ENCODE results near the gene FAM200C. TPM values are rescaled to one million over a fixed set of nuclear protein-coding genes. Genes with fewer than 3 reads are reported as not detected.

FAM200C gene
- total RNA-seq, 2 experiments from 2014 or later = 0.16 TPM; not detected in 1

DNA sequence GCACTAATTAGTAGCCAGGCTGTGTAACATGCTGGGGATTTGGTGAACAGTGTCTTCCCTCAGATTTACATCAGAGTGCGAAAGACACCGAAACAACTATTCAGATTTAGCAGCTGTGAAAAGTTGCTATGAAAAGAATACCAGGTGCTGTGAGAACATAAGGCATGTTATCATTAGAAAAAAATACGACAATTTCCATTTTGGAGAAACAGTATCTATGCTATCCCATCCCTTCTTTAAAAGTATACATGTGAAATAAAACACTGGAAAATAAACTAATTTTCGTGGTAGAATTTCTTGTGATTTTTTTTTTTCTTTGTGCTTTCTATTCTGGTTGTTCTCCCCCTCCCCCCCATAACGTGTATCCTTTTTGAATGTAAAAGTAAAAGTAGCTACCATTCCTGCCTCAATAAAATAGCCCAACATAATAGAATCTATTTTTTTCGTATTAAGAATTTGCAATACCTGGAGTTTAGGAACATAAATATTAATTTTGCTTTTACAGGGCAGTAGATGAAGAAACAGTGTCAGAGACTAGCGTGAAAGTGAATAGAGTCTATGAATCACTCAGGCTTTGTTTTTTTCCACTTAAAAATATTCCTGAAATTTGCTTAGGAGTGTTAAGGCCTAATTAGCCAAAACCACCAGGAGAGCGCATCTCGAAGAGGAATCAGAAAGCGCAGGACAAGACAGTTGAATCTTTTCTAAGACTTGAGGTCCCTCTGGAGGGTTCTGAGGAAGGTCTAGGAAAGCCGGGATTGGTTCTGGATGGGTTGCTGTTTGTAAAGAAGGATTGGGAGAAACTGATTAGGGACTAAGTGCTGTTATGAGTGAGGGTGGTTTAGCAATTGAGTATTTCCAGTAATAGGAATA is 19.8 kb upstream of the FAM200C start:
- intact Hi-C loops (cut with DNase I, micrococcal nuclease) = loop anchor here (2.0 to 10.0 kb wide), 7 partner anchors 17 to 1155 kb away; partner anchors contain the start of genes PWWP2A (in 1 of the 2), TTC1 (in 1 of the 2) and UBLCP1 (in 1 of the 2)
- Mint-ChIP-seq H3K4me1 (ENCODE audit: low read depth) (peaks cover 93% of the 10 kb centered on the region), H3K4me3 (peak overlapping the region; percentile 98), H3K27me3 (no peaks in the 10 kb centered on the region), H3K9me3 (no peaks in the 10 kb centered on the region), H3K27ac (peak overlapping the region; percentile 92), H3K36me3 (ENCODE audit: low read depth) (peaks cover 40% of the 10 kb centered on the region)
- CTCF ChIA-PET = interaction anchor here (1.0 to 8.2 kb wide), 5 partner anchors 18 to 432 kb away, joined by 3 to 114 read pairs (median 3); no protein-coding TSS in a partner anchor
- Histone ChIP-seq H3K4me1 (ENCODE audit: insufficient read depth, low read length) (peaks cover 33% of the 10 kb centered on the region), H3K4me3 (ENCODE audit: low read length) (peak overlapping the region; percentile 94), H3K27ac (ENCODE audit: low read depth in 1 of 2, low read length in 2 of 2) (peak overlapping the region; percentile 88 to 91), H3K9me3 (ENCODE audit: control insufficient read depth in 1 of 2, insufficient read depth in 1 of 2, low read length in 2 of 2) (no peaks in the 10 kb centered on the region), H3K36me3 (ENCODE audit: insufficient read depth, low read length) (peaks cover 8% of the 10 kb centered on the region), H3K27me3 (ENCODE audit: control insufficient read depth in 1 of 2, insufficient read depth in 2 of 2, low read length in 2 of 2) (no peaks in the 10 kb centered on the region)
- TF ChIP-seq, protein P1, sequence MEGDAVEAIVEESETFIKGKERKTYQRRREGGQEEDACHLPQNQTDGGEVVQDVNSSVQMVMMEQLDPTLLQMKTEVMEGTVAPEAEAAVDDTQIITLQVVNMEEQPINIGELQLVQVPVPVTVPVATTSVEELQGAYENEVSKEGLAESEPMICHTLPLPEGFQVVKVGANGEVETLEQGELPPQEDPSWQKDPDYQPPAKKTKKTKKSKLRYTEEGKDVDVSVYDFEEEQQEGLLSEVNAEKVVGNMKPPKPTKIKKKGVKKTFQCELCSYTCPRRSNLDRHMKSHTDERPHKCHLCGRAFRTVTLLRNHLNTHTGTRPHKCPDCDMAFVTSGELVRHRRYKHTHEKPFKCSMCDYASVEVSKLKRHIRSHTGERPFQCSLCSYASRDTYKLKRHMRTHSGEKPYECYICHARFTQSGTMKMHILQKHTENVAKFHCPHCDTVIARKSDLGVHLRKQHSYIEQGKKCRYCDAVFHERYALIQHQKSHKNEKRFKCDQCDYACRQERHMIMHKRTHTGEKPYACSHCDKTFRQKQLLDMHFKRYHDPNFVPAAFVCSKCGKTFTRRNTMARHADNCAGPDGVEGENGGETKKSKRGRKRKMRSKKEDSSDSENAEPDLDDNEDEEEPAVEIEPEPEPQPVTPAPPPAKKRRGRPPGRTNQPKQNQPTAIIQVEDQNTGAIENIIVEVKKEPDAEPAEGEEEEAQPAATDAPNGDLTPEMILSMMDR (IDR thresholded peaks at IDR 0.05) = no peak
- ATAC-seq (ENCODE audit: poor library complexity) (no peak), DNase-seq (peak in 1 of 14 experiments; percentile 56)
- POLR2A ChIA-PET = interaction anchor here (0.6 to 3.7 kb wide), 11 partner anchors 11 to 410 kb away, joined by 3 to 32 read pairs (median 4); partner anchors contain the start of genes FAM200C, PWWP2A and TTC1

DNA sequence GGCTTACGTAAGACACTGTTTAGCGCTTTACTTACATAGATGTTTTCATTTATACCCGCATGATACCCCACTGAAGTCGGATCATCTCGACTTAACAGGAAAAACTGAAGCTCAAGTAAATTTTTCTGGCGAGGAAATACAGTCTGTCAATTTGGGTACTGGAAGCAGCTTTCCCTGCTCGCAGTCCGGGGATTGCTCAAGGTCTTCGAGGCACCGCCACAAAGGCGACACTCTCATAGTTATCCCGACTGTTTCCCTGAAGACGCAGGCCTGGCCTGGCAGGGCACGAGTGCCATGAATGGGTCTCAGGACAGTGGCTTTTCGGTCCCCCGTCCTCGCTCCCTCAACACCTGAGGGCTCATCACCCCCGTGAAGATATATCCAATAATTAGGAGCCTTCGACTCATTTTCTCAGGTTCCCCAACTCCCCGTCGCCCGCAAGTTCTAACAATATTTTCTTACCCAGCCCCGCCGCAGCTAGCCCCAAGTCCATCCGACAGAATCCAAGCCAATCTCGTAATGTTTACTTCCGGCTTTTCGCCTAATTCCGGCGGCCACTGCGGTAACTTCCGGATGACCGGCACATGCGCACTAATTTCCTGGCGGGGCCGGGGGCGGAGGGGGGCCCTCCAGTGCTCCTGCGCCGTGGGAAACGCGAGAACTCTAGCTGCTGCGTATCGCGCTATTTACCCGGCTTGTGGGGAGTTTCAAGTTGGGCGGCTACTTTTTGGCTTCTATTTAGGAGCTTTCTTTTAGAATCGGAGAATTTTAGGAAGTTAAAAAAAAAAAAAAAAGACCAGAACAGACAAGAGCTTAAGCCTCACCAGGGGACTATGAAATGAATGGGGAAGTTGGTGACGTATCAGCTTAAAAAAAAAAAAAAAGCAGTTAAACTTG is 19.0 kb upstream of the FAM200C start, which contains the start of gene SLU7:
SLU7 (minus strand) TSS at position 521 of the 897 bp plus-strand sequence. CDS start 3,787 bp downstream, outside the sequence.
- ATAC-seq (ENCODE audit: poor library complexity) (peak; percentile 79), DNase-seq (peak; percentile 86 to 96 (median 90))
- H3K27me3 Mint-ChIP-seq = no peaks in the 10 kb centered on the region
- no peaks in the 10 kb centered on the region for H3K9me3 Mint-ChIP-seq
- no peaks in the 10 kb centered on the region for H3K27me3 ChIP-seq (ENCODE audit: control insufficient read depth in 1 of 2, insufficient read depth in 2 of 2, low read length in 2 of 2)
- TF ChIP-seq, protein P1 (IDR thresholded peaks at IDR 0.05) = no peak
- no peaks in the 10 kb centered on the region for H3K9me3 ChIP-seq (ENCODE audit: control insufficient read depth in 1 of 2, insufficient read depth in 1 of 2, low read length in 2 of 2)
- ChIA-PET POLR2A (interaction anchor here (0.6 to 3.7 kb wide), 17 partner anchors 12 to 409 kb away, joined by 3 to 32 read pairs (median 4); partner anchors contain the start of genes FAM200C, PWWP2A and TTC1), CTCF (interaction anchor here (0.6 to 8.2 kb wide), 6 partner anchors 17 to 431 kb away, joined by 3 to 114 read pairs (median 3); no protein-coding TSS in a partner anchor)
- intact Hi-C loops (cut with DNase I, micrococcal nuclease) = loop anchor here (2.0 to 10.0 kb wide), 4 partner anchors 16 to 1154 kb away; partner anchors contain the start of genes PWWP2A (in 1 of the 2), TTC1 (in 1 of the 2) and UBLCP1 (in 1 of the 2)
- peak within 1 kb of the TSS; percentile 94 for H3K4me3 ChIP-seq (ENCODE audit: low read length)
- H3K27ac ChIP-seq (ENCODE audit: low read depth in 1 of 2, low read length in 2 of 2) = peak within 1 kb of the TSS; percentile 88 to 91
- H3K4me1 Mint-ChIP-seq (ENCODE audit: low read depth) = peaks cover 85% of the 10 kb centered on the region
- peak within 1 kb of the TSS; percentile 98 for H3K4me3 Mint-ChIP-seq
- H3K36me3 Mint-ChIP-seq (ENCODE audit: low read depth) = peaks cover 42% of the 10 kb centered on the region
- peaks cover 16% of the 10 kb centered on the region for H3K36me3 ChIP-seq (ENCODE audit: insufficient read depth, low read length)
- H3K4me1 ChIP-seq (ENCODE audit: insufficient read depth, low read length) = peaks cover 33% of the 10 kb centered on the region
- peak within 1 kb of the TSS; percentile 92 for H3K27ac Mint-ChIP-seq
